ENCODE measurements around the gene ZNF319.

DNA sequence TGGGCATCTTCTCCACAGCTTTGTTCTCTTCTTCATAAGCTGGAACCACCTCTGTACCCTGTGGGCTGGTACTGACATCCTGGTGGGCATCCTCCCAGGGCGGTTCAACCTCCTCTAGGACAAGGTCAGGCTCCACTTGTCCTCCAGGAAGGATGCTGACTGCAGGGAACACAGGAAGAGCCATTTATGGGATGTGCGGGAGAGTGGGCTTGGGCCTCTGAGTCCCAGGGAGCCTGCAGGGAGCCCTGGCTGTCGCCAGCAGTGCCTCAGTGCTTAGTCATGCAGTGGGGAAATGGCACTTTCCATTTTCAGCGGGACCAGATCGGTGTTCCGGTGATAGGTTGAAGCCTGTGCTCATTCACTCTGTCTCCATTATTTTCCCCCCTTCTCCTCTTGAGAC, 50.1 kb downstream of the ZNF319 start:
- TF ChIP-seq POLR2A (IDR thresholded peaks at IDR 0.05), result no peak
- TF ChIP-seq, protein P1, sequence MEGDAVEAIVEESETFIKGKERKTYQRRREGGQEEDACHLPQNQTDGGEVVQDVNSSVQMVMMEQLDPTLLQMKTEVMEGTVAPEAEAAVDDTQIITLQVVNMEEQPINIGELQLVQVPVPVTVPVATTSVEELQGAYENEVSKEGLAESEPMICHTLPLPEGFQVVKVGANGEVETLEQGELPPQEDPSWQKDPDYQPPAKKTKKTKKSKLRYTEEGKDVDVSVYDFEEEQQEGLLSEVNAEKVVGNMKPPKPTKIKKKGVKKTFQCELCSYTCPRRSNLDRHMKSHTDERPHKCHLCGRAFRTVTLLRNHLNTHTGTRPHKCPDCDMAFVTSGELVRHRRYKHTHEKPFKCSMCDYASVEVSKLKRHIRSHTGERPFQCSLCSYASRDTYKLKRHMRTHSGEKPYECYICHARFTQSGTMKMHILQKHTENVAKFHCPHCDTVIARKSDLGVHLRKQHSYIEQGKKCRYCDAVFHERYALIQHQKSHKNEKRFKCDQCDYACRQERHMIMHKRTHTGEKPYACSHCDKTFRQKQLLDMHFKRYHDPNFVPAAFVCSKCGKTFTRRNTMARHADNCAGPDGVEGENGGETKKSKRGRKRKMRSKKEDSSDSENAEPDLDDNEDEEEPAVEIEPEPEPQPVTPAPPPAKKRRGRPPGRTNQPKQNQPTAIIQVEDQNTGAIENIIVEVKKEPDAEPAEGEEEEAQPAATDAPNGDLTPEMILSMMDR (IDR thresholded peaks at IDR 0.05), result no peak

Measured in Peyer's patch (tissue), 4 donors.